ENCODE data around the gene MIXL1.
"Not testable (repeated sequence)": the region's sequence is repeated elsewhere in the genome, so short reads cannot be mapped to it uniquely, and the experiment has no call there.

MIXL1 gene

DNA sequence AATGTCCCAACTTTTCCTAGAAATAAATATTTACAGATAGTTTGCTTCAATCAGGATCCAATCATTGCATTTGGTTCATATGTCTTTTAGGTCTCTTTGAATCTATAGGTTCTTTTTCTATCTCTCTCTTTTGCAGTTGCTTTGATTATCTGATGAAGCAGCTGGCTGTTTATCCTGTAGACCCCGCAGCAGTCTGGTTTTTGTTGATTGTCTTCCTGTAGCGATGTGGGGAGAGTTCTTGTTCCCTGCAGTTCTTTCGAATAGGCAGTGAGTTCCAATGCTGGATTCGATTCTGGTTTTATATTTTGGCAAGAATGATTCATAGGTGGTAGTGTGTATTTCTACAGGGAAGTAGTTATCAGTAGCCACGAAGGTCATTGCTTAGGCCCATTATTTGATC lies 7.4 kb upstream of the MIXL1 start:
- no peak for DNase-seq

DNA sequence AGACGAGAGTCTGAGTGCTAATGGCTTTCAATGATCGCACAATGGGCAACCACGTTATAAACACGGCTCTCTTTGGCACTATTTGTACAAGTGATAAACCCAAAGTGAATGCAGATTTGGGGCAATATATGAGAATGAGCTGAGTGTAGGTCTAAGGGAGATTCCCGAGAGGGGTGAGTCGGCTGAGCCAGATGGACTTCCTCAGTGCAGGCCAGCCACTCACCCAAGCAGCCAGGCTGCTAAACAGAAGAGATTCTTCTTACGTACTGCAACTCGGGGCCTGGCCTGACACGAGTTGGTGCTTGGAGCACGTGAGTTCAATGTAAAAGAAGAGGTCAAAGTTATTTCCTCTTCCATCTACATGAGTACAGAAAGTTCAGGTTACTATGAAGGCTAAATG lies 6.2 kb upstream of the MIXL1 start:
- no peak for DNase-seq

DNA sequence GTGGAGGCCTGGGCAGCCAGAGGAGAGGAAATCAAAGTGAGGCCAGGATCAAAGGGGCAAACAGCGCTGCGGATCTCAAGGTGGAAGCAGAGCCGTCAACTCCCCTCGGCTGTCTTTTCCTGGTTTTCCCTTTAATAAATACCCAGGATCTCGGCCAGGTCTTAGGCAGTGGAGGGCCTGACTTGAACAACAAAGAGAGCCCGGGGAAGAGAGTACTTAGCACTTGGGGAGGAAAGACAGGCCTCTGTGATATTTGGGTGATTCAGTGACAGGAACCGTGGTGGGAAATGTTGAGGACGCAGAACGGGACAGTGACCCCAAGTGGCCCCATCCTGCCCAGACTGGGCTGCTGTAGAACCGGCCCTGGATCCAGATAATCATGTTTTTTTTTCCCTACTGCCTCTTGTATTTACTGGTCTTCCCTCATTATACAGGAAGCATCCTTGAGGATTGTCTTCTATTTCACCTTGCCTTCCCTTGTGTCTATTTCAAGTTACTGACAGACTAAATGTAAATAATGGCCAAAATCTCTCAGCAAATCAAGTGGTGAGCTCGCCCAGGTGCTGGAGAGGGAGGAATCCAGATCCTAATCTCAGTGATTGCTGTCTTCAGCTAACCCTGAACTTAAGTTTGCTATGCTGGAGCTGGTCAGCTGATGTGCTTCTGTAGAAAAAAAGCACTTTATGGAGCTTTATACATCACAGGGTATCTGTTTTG lies 2.8 kb upstream of the MIXL1 start:
- no peak for DNase-seq

DNA sequence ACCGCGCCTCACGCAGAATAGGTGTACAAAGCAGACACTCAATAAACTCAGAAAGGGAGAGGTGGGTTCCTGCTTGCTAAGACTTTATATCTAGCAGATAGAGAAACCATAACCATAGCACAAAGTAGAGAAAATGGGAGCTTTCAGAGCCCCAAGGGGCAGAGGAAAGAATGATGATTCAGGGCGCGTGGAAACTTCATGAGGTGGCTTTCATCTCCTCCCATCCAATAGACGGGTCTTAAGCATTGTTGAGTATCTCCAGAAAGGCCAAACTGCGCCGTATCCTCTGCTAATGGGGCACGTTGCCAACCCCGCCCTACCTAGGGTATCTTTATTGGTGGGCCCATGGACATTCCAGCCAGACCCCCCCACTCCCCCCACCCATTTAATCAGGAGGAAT lies 778 bp upstream of the MIXL1 start:
- no peak for DNase-seq

DNA sequence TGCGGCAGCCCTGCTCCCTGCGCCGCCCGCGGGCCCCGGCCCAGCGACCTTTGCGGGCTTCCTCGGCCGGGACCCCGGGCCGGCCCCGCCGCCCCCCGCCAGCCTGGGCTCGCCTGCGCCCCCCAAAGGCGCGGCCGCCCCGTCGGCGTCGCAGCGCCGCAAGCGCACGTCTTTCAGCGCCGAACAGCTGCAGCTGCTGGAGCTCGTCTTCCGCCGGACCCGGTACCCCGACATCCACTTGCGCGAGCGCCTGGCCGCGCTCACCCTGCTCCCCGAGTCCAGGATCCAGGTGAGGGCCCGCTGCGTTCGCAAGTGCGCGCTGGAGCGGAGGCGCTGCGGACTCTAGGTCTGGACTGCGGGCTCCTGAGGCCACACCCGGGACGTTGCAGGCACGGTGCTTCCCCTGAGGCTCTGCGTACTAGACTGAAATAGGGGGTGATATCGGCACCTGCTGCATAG lies 351 bp downstream of the MIXL1 start:
- peak; percentile 17 for DNase-seq

DNA sequence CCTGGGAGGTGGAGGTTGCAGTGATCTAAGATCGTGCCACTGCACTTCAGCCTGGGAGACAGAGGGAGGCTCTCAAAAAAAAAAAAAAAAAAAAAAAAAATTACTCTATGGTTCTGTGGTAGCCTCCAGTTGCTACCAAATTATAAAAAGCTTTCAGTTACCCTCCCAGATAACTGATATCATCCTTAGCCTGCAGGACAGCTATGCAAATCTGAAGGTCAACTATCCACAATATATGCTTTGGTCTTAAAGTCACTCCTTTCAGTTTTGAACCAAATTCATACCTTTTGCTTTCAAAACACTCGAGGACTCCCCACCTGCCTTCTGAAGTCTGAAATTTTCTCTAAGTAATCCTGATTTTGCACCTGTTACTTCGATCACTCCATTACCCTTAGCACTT lies 3.1 kb downstream of the MIXL1 start:
- DNase-seq: no peak

DNA sequence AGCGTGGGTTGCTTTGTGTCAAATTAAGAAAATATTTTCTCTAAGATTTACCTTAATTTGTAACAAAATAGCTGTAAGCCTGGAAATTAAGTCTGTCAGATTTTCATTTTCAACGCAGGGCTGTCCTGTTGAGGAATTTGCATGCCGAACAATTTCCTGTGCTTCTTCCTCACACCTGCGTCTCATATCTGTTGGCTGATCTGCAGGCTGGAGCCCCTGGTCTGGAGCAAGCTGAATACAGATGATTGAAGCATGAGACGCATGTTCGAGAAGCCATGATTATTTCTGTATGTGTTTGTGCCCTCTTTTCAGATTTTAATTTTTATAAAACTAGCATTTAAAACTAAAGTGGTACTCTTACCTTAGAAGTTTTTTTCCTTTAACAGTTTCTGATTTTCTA lies 9.8 kb downstream of the MIXL1 start:
- DNase-seq: no peak

DNA sequence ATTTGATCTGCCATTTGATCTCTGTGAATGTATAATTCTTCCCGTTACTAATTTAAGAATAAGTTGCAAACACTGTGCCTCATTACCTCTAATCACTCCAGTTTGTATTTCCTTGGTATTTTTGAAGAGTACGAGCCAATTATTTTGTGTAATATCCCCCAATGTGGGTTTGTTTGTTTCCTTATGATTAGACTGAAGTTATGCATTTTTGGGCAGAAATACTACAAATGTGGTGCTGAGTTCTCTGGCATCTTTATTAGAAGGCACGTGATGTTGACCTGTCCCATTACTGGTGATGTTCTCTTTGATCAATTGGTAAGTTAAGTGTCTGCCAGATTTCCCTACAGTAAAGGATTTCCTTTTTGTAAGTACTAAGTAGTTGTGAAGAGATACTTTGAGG lies 10.3 kb downstream of the MIXL1 start:
- DNase-seq: no peak

DNA sequence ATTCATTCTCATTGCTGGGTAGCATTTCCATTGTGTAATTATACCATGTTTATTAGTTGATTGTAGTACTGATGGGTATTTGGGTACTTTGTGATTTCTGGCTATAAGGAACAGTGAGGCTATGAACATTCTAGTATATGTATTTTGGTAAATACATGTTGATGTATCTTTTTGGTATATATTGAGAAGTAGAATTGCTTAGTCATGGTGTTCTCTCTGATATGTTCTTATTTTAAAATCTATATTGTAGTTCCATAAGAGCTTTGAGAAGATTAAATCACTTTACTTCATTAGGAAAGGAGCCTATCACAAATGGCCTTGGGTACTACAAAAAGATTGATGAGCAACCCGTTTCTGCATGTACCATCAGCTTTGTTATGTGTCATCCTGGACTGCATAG lies 13.4 kb downstream of the MIXL1 start:
- DNase-seq: no peak

DNA sequence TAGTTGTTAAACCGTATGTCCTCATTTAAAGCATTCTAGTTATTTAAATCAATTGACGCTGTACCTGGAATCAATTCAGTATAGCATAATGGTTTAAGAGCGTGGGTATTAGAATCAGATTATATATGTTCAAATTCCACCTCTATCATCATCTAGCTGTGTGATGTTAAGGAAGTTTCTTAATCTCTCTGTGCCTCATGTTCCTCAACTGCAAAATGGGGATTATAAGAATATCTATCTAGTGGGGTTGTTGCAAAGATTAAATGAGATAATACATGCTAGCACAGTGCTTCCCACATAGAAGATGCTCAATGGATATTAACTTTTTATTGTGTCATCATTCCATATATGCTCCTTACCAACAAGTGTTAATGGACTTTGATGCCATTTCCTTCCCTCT lies 16.0 kb downstream of the MIXL1 start:
- no peak for DNase-seq

DNA sequence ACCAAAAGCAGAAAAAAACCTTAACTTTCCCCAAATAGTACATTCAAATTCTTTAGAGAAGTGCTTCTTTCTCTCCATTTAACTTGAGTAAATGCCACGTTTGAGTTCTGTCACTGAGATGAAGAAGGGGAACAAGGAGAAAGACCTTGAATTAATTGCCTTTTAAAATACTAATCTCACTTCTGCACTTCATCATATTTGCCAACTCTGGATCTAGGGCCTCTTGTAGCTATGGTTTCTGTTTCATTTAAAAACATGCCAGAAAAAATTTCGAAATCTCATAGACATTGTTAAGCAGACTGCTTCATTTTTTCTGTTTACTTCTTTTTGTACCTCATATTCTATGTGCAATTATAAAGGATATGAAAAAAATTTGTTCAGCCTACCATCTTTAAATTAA lies 24.6 kb downstream of the MIXL1 start:
- DNase-seq: no peak

DNA sequence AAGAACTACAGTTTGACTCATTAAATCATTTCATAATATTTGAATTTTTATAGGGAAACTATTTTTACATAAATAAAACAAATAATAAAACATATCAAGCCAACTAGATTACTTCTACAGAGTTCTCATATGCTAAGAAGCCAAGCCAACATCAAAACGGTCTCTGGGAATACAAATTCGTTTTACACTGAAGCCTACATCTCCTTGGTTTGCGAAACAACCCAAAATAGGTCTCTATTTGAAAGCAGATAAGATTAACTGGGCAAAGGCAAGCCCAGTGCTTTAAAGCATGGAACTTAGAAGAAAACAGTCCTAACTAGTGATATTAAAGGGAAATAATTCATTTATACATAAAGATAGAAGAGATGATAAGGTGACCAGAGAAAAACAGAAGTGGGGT lies 25.3 kb downstream of the MIXL1 start:
- no peak for DNase-seq

DNA sequence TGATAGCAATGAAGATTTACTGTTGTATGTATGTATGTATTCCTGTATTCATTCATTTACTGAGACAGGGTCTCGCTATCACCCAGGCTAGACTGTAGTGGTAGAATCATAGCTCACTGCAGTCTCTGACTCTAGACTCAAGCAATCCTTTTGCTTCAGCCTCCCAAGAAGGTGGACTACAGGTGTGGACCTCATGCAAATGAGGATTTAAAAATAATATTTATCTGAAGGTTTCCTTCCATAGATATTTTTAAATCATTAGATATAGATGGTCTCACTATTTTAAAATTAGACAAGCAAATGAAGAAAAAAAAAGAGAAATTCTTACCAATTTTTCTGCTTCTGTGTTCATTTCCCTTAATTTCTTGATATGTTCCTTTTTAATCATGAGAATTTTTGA lies 27.0 kb downstream of the MIXL1 start:
- DNase-seq: no peak

DNA sequence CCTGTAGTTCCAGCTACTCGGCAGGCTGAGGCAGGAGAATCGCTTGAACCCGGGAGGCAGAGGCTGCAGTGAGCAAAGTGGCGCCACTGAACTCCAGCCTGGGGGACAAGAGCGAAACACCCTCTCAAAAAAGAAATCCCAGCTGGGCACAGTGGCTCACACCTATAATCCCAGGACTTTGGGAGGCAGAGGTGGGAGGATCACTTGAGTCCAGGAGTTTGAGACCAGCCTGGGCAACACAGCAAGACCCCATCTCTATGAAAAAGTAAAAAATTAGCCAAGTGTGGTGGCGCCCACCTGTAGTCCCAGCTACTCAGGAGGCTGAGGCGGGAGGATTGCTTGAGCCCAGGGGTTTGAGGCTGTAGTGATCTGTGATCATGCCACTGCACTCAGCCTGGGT lies 29.4 kb downstream of the MIXL1 start:
- DNase-seq: not testable (repeated sequence)

DNA sequence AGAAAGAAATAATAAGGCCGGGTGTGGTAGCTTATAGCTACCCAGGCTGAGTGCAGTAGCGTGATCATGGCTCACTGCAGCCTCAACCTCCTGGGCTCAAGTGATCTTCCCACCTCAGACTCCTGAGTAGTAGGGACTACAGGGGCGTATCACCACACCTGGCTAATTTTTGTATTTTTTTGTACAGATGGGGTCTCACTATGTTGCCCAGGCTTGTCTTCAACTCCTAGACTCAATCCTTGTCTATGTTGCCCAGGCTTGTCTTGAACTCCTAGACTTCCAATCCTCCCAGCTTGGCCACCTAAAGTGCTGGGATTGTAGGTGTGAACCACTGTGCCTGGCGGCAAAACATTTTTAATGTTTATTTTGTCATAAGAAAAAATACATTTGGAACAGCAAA lies 30.5 kb downstream of the MIXL1 start:
- DNase-seq: no peak

DNA sequence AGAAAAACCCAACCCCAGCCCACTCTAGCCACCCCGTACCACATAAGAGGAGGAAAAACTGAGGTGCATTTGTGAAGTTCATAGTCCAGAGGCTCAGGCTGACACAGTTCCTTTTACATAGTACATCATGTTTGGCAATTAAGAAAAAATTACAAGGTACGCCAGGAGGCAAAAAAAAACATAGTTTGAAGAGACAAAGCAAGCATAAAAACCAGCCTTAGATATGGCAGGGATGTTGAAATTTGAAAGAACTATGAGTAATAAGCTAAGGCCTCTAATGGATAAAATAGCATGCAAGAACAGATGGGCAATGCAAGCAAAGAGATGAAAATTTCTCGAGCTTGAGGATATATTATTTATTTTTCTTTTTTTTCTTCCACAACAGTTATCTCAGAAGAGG lies 31.9 kb downstream of the MIXL1 start:
- DNase-seq: no peak

DNA sequence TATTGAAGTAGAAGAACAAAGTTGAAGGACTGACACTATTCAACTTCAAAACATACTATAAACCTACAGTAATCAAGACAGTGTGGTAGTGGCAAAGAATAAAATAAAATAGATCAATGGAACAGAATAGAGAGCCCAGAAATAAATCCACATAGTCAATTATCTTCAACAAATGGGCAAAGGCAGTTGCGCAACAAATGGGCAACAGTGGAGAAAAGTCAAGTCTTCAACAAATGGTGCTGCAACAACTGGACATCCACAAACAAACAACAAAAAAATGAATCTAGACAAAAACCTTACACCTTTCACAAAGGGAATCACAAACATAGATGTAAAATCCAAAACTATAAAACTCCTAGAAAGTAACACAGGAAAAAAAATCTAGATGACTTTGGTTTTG lies 38.4 kb downstream of the MIXL1 start:
- no peak for DNase-seq

DNA sequence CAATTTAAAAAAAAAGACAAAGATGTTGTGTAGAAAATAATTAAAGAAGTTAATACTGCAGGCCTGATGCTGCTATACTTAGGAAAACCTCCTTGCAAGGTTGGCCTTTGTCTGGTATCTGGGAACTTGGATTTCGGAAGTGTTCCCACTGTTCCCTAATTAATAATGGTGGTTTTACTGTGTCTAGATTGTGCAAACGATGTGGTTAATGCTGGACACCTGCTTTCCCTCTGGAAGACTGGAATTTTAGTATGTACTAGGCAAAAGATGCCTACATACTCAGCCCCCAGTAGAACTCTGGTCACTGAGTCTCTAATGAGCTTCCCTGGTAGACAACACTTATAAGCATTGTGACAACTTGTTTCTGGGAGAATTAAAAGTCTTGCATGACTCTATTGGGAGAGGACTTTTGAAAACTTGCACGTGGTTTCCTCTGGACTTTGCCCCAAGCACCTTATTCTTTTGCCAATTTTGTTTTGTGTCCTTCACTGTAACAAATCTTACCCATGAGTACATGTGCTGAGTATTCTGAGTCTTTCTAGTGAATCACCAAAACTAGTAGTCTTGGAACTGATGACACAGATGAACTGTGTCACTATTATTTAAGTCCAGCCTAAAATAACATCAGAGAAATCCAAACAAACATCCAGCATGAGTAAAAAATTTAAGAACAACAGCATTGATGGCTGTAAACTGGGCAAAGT lies 45.1 kb downstream of the MIXL1 start:
- DNase-seq: no peak

DNA sequence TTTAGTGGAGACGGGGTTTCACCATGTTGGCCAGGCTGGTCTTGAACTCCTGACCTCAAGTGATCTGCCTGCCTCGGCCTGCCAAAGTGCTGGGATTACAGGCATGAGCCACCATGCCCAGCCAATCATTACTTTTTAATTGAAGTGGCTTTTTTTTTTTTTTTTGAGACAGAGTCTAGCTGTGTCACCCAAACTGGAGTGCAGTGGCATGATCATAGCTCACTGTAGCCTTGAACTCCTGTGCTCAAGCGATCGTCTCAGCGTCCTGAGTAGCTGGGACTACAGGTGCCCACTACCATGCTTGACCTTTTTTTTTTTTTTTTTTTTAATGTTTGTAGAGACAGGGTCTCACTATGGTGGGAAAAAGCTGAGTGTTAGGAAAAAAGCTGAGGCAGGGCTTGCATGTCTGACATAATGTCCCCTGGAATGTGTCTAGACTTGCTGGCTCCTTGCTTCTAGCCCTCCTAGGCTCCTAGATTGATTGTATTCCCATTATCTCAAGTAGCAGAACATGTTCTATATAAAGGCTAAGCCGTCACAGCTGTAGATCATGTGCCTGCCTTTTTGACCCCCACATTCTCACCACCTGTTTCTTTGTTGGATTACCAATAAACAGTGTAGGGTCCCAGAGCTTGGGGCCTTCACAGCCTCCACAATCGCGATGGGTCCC lies 48.9 kb downstream of the MIXL1 start:
- DNase-seq: not testable (repeated sequence)

DNA sequence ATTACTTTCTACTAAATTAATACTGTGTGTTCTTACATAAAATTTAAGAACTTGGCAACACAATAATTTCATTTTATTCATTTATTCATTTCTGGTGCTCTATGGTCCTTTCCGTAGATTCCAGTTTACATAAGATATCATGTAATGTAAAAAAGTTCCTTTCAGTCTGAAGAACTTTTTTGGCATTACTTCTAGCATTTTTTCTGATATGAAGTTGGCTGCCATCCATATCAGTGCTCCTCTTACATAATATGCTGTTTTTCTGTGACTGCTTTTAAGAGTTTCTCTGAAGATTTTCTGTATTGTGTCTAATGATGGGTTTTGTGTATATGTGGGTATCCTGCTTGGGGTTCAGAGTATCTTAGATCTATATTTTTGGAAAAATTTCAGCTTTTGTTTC lies 50.7 kb downstream of the MIXL1 start:
- no peak for DNase-seq

DNA sequence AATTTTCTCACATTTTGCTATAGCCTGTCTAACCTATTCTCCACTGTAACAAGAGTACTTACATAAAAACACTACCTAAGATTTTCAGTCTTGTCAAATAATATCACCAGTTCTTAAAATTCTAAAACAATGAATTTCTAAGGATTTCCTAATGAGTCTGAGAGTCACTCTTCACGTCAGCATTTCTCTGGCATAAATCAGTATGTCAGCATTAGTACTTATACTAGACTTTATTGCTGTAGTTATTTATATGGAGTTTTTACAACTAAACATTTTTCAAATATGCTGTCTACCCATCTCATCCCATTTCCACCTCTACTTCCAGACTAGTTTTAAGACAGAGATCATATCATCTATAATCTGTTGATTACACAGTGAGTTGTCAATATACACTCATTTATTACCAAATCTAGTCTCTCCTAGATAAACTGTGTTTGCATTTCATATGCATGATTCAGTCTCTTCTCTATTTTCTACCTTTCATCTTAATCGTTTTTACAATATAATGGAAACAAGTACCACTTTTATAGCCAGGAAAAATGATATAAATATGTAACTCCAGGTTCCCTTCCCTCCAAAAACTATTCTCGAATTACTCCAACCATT lies 52.7 kb downstream of the MIXL1 start:
- DNase-seq: no peak
